EL (cell line): Measurements from ENCODE around the gene KHSRP.
"Not testable (repeated sequence)": the region's sequence is repeated elsewhere in the genome, so short reads cannot be mapped to it uniquely, and the experiment has no call there.

Experiments used
- DNase-seq: peaks from one replicate; pipeline ENCODE4 v3.0.0-alpha.2; 2016

KHSRP gene

DNA sequence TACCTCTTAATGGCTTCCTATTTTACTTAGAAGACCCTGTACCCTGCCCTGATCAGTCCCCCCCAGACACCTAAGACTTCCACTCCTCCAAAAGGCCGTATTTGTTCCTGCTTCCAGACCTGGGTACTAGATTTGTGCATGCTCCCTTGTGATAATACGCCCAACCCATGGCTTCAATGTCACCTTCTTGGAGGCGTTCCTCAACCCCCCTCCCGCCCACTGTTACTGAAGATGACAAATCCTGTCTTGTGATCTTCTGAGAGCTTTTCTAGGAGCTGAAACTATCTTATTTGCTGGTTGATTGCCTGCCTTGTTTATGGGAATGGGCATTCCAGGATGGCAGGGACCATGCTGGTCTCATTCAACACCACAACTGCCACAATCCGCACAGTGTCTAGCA lies 25.6 kb upstream of the KHSRP start:
- no peak for DNase-seq

DNA sequence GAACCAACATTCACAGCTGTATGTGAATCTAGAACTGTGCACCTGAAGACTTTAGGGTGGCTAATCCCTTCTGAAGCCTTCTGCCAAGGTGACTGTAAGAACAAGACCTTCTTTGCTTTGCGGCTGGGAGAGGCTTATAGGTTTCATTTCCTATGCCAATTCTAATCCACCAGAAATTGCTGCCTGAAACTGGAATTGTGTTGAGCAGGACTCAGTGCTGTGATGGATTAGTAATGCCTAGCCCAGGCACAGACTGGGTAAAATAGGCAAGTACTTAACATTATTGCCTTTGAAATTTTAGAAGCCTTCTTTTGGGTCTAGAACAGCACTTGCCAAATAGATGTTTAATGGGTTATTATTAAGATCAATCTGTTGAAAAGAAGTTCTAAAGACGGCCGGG lies 23.4 kb upstream of the KHSRP start:
- DNase-seq: no peak

DNA sequence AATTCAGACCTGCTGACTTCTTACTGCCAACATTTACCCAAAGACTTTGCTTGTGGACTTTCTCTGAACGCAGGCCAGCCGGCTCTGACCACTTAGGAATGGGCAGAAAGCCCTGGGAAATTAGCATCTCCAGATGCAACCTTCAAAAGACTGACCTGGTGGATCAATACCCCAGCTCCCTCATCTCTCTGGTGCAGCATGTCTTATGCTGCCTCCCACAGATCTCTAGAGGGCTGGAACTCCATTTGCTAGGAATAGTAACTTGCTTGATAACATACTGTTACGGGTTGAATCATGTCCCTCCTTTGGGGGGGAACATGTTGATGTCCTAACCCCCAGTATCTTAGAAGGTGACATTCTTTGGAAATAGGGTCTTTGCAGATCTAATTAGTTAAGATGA lies 21.8 kb upstream of the KHSRP start:
- no peak for DNase-seq

DNA sequence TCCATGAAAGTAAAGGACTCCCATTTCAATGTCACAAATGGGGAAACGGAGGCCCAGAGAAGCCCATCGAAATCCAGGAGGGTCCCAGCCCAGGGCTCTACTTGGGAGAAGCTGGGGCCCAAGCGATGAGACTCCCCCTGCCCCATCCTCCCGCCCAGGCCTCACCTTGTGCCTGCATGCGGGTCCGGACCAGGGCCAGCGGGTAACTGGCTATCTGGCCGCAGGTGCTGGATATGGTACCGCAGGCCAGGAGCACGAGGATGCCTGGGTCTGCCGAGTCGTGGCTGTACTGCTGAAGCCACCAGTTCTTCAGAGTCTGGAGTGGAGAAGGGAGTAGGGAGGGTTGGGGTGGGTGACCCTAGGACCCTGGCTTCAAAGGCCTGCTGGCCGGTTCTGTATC lies 19.4 kb upstream of the KHSRP start:
- DNase-seq: no peak

DNA sequence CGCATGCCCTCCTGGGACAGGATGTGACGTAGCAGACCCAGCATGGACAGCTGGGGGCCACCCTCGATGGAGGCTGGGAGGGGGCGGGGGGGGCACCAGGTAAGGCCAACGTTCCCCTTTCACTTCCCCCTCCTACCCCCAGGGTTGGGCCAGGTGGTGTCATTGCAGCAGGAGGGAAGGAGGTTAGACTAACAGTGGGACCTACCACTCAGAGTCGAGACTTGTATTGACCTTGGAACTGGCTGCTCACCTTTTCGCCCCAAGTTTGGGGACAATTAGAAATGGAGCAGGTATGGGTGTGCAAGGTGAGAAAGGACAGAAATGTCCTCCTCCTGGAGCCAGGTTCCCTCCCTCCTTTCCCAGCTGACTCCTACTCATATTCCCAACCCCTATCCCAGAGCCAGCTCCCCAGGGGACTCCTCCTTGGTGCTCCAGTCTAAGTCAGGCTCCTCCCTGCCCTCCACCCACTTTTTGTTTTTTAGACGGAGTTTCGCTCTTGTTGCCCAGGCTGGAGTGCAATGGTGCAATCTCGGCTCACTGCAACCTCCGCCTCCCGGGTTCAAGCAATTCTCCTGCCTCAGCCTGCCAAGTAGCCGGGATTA lies 17.6 kb upstream of the KHSRP start:
- DNase-seq: no peak

DNA sequence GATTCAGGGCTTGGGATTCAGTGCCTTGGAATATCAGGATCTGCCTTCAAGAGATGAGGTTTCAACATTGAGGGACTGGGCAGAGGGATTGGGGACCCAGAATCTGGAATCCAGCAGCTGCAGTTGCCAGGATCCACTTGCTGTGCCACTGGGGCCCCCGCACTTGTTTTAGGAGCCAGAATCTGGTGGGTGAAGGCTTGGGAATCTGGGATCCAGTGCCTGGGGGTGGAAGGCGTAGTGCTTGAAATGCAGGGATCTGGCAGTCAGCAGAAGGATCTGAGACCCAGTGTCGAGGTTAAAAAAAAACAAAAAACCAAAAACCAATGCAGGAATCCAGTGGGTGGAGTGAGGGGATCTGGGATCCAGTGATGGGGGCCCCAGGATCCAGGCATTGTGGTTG lies 16.3 kb upstream of the KHSRP start:
- no peak for DNase-seq

DNA sequence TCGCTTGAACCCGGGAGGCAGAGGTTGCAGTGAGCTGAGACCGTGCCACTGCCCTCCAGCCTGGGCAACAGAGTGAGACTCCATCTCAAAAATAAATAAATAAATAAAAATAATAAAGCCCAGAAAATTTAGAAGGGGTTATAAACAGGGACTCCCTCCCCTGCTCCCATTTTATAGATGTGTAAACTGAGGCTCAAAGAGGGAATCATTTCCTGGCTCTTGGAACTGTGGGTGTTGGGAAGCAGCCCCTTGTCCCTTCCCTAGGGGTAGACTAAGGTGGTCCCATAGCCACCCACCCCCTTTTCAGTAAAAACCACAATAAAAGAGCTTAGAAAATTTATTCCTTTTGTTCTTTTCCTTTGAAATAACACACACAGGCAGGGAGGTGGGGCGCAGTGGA lies 15.1 kb upstream of the KHSRP start:
- DNase-seq: no peak

DNA sequence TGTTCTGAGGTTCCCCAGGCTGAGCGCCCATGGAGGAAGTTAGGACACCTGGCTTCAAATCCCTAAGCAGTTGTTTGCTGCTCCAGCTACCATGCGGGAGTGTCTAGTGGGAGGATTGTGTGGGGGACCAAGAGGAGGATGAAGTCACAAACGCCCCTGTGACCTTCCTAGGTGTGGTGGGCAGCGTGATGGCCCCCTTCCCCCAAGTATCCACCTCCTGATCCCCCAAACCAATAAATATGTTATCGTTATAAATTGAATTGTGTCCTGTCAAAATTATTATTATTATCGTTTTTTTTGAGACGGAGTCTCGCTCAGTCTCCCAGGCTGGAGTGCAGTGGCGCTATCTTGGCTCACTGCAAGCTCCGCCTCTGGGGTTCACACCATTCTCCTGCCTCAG lies 9.1 kb upstream of the KHSRP start, which contains the start of gene SLC25A41:
SLC25A41 (minus strand) TSS at position 101 of the 400 bp plus-strand sequence; CDS start at position 31, 70 bp downstream.
- no peak for DNase-seq

DNA sequence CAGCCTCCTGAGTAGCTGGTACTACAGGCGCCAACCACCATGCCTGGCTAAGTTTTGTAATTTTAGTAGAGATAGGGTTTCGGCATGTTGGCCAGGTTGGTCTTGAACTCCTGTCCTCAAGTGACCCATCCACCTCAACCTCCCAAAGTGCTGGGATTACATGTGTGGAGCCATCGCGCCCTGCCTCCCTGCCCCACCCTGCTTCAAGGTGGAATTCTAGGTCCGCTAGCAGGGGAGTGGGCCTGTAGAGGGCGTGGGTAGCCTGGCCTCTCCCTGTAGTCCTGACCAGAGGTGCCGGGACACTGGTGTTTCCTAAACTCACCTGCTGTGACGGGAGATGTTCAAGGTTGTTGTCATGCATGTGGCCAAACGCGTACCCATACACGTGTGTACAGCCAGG lies 8.6 kb upstream of the KHSRP start:
- DNase-seq: no peak

DNA sequence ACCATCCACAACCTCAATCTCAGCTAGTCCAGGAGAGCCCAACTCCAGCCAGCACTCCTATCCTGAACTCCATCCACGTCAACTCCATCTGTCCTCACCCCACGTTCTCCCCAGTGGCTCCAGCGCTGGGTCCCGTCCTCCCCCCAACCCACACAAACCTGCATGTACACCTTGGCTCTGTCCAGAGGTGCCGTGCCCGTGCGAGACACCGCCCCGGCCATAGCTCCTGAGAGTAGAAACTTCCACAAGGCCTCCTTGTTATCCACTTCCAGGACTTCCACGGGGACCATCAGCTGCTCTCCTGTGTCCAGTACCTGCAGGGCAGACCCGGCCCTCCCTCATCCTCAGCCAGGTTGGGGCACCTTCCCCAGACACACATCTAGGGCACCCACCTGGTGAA lies 7.3 kb upstream of the KHSRP start:
- DNase-seq: no peak

DNA sequence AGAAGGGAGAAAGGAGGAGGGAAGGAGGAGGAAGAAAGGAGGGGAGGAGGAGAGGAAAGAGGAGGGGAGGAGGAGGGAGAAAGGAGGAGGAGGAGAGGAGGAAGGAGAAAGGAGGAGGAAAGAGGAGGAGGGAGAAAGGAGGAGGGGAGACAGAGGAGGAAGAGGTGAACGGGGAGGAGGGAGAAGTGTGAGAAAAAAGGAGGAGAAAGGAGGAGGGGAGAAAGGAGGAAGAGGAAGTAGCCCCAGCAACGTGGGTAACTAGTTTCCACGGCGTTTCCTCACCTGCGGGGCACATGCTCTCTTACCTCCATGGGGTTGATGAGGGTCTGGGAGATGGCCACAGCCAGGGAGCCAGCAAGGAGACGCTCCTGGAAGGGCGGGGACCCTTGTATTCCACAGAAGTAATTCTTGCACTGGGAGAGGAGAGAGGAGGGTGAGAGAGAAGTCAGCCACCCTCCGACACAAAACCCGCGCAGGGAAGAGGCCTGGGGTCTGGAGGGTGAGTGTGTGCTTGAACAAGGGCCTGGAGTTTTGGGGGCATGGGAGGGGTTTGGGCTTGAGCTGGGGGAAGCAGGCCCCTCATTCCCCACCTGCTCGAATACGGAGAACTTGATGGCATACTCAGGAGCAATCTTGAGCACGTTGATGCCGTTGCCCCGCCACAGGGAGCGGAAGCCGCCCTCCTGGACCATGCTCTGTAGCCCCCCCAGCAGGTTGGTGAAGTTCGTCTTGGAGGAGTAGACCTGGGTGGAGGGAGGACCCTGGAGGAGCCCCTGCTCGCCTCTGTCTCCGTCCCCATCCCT lies 5.0 kb upstream of the KHSRP start:
- no peak for DNase-seq

DNA sequence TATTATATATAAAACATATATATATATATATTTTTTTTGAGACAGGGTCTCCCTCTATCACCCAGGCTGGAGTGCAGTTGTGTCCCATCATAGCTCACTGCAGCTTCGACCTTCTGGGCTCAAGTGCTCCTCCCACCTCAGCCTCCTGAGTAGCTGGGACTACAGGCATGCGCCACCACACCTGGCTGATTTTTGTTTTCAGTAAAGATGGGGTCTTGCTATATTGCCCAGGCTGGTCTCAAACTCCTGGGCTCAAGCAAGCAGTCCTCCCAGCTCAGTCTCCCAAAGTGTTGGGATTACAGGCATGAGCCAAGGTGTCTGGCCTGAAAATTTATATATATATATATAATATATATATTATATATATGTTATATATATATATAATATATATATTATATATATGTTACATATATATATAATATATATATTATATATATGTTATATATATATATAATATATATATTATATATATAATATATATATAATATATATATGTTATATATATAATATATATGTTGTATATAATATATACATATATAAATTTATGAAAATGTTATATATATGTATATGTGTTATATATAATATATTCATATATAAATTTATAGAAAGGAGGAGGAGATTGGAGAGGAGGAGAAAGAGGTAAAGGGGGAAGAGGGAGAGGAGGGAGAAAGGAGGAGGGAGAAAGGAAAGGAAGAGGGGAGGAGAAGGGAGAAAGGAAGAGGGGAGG lies 4.2 kb upstream of the KHSRP start:
- not testable (repeated sequence) for DNase-seq

DNA sequence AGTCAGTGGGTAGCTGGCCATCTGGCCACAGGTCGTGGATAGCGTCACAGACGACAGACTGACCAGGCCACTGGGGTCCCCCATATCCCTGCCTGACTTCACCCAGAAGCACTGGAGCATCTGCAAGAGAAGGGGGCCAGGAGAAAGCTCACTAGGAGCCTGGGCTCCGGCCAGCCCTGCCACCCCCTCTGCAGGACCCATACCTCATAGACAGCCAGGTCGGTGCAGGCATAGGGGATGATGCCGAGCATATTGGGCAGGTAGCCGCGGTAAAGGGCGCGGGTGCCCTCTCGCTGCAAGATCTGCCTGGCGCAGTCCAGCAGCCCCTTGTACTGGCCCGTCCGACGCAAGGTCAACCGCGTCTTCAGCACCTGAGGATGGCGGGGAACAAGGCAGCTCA lies 2.5 kb upstream of the KHSRP start:
- DNase-seq: no peak

DNA sequence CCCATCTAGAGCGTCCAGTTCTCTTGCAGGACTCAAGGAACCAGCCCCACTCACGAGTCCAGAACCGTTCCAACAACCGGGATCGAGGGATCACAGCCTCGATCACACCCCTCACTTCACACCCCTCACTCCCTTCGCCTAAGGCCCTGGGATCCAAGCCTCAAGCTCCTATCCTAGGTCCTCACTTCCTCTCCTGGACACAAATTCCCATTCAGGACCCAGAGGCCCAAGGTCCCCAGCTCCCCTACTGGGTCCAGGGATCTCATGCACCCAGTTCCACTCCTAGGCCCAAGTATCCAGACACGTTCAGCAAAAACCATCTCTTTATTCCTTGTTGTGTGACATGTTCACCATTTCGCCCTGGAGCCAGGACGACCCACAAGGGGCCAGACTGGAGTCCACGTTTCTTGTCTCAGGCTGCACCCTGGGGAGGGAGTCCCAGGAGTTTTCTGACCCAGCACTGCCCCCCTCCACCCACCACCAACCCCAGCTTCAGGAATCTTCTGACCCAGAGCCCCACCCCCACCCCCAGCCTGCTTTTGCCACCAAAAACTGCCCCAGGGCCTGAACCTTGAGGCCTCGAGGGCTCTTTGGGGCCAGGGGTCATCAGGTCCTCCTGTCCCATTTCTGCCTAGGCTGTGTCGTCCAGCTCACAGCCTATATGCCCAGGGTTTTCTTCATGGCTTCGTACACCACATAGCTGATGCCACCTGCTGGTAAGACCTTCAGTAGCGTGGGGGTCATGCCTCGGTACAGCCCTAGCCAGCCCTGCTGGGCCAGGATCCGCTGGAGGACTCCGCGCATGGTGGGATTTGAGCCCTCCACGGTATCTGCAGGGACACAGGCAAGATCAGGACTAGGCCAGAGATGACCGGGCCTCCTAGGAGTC lies 1.4 kb upstream of the KHSRP start:
- DNase-seq: no peak

DNA sequence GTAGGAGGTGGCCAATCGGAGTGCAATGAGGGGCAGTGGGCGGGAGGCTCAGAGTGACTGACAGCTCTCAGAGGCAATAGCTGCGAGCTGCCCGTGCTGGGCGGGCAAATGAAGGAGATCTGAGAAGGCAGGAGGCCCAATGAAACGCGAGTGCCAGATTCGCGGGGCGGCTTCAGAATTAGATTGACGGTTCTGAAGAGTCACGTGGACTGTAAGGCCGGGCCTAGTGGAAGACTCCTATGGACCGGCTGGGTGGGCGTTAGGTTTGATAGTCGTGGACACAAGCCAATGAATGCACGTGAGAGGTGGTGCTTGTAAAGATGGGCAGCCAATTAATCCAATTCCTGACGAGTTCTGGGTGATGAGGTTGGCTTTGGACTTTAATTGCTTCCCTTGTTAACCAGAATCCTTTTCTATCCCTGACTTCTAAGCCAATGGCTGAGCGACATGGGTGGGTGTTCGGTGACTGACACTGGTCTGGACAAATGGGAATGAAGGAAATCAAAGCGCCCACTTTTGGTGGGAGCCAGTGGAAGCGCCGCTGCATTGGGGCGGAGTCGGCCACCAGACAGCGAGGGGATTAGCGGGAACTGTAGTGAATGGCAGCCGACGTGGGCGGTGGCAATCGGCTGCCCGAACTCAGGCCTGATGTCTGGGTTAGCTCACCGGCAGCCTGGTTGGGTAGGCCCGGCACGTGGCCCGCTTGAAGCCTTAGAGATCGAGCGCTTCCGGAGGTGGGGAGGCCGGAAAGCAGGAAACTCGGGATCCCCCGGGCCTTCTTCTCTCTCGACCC lies 524 bp upstream of the KHSRP start:
- DNase-seq: peak; percentile 100

DNA sequence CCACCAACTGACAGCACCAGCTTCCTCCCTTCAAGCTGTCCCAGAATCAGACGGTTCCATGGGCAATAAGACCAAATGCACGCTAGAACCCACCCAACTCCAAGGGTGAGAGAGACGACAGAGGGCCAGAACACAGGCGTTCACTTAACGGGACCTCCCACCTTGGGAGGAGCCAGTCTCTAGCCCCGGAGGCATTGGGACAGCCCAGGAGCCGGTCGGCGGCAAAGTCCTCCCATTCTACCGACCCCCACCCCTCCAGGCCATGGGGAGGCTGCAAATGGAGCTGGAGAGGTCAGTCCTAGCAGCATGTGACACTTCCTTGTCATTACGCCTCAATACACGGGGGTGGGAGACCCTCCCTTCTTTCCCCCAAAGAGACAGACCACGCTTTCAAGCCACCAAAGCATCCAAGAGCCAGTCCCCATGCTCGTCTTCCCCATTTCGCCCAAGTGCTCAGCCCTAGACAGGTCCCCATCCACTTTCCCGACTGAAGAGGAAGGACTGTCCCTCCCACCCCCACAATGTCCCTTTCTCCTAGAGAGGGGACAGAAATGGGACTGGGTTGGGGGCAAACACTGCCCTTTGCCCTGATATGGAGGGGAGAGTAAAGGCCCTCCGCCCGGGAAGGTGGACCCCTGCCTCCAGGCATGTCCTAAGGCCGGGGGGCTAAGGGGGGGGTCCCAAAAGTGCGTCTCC lies 964 bp downstream of the KHSRP start:
- peak; percentile 70 for DNase-seq

DNA sequence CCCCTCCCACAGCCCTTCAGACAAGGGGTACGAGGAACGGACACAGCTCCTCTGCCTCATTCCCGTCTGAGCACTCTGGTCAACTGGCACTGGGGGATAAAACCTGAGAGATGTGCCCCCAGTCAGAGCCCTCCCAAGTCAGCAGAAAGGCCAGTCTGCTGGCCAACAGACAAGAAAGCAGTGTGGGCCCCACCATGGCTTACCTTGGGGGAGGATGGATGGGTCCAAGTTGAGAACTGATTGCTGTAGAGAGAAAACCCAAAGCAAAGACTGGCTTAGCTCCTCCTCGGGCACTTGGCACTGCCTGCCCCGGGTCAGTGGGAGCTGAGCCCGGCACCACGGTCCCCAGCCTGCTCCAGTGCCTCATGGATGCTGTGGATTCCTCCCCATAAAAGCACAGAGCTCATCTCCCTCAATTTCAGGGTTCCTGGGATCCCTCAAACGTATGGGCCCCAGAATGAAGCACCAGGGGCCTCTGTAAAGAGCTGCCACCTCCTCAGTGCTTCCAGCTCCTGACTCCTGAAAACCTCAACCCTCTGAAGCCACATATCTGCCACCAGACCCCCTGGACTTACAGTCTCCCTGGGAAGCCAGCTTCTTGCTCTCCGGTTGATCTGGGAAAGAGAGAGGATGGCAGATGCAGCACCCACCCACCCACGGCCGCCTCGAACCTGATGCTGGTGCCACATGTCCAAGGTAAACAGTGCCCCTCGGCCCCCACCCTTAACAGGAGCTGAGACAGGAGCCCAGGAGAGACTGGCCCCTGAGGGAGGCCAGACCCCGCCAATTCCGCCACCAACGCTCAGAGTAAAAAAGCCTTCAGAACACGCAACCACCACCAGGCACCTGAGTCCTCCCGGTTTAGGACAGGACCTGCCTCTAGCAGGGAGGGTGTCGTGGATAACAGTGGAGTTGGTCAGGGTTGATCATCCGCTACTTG lies 3.3 kb downstream of the KHSRP start:
- no peak for DNase-seq

DNA sequence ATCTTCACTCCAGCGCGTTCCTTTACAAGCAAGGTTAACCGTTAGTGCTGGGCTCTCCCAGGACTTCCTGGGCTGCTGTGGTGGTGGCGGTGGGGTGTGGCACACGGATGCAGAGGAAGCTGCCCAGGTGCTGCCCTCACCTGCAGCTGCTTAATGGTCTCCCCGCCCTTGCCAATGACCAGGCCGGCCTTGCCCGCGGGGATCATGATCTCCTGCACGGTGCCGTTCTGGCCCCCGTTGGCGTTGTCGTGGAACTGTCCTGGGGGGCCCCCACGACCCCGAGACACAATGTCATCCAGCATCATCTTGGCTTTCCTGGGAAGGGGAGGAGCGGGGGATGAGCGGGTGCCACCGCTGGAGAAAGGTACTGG lies 6.1 kb downstream of the KHSRP start:
- no peak for DNase-seq

DNA sequence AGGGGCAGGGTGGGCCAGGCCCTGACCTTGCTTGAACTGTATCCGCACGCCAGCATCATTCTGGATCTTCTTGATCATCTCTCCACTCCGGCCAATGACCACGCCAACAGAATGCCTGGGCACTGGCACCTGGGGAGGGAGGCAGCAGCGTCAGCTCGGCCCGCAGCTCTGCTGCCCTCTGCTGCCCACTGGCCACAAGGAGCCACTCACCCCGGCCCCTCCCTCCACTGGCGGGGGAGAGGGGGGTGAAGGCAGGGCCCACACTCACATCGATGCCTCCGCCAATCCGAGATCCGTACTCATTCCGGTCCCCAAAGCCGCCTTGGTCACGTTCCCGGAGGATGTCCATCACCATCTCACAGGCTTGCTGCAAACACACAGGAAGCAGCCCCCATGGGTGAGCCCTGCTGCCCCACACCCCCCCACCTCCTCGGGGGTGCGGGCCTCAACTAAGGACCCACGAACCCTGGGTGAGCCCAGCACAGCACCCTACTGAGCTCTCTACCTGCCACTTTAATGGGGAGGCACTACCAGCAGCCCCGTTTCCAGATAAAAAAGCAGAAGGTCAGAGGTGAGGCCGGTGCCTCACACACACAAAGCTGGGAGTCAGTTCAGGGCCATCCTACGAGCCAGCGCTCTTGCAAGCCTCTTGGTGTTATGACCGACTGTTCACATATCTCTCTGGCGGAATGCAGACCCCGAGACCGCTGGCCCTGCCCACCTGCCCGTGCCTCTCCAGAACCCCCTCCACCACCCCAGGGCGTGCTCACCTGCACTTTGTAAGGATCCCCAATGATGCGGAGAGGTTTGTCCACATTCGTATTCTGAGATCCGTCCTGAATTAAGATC lies 6.7 kb downstream of the KHSRP start:
- no peak for DNase-seq
